Activated naive CD4-positive, alpha-beta T cell treated with anti-CD3 and anti-CD28 coated beads, Interleukin-2, amount 50 U/mL, for 72 hours (primary cell): Measurements from ENCODE around the gene SAMD7. TPM values are rescaled to one million over a fixed set of nuclear protein-coding genes. Genes with fewer than 3 reads are reported as not detected.

Experiments
- ATAC-seq, 2 donors: fragments of 150-1000 bp; cut with Tn5 transposase; 2 replicates each; pipeline ENCODE4 v1.10.0; 2021; ENCODE audit warnings: mild to moderate bottlenecking in 2 of 2, moderate library complexity in 2 of 2
- DNase-seq, 2 donors: peaks; one replicate each; pipeline ENCODE4 v3.0.0; 2021 to 2022; ENCODE audit warnings: low spot score in 2 of 2
- H3K27ac Mint-ChIP-seq, 2 donors: one replicate each; pipeline ENCODE4 v1.8.0; 2022; ENCODE audit warnings: mild to moderate bottlenecking in 2 of 2, mixed read lengths in 2 of 2
- H3K36me3 Mint-ChIP-seq, 2 donors: one replicate each; pipeline ENCODE4 v1.8.0; 2022; ENCODE audit warnings: mixed read lengths in 2 of 2
- H3K9me3 Mint-ChIP-seq, 2 donors: one replicate each; pipeline ENCODE4 v1.8.0; 2022; ENCODE audit warnings: mixed read lengths in 2 of 2
- total RNA-seq, 2 donors: library from RNA; stranded (reverse); gene quantifications; one replicate each; pipeline ENCODE4 v1.2.3, GENCODE V29; 2022

SAMD7 gene
- total RNA-seq, 2 donors from 2014 or later = not detected

GRCh38 chr3:169895072-169895471, 16.3 kb upstream of the SAMD7 start:
- no peak for DNase-seq
- Mint-ChIP-seq H3K9me3 (peaks cover 0 to 8% of the 10 kb centered on the region in 2 donors), H3K36me3 (peaks cover 0 to 2% of the 10 kb centered on the region in 2 donors), H3K27ac (no peak overlapping the region)
- no peak for ATAC-seq

- Mint-ChIP-seq H3K36me3 (peaks cover 9 to 18% of the 10 kb centered on the region in 2 donors), H3K9me3 (peaks cover 0 to 17% of the 10 kb centered on the region in 2 donors), H3K27ac (no peak overlapping the region)
- ATAC-seq (no peak), DNase-seq (no peak)
Observed at GRCh38 chr3:169897284-169897683, 14.1 kb upstream of the SAMD7 start.

- peaks cover 0 to 23% of the 10 kb centered on the region in 2 donors for H3K9me3 Mint-ChIP-seq
- no peak for ATAC-seq
- peaks cover 20 to 26% of the 10 kb centered on the region in 2 donors for H3K36me3 Mint-ChIP-seq
- H3K27ac Mint-ChIP-seq = no peak overlapping the region
- DNase-seq = no peak
Observed at GRCh38 chr3:169901453-169901852, 9.9 kb upstream of the SAMD7 start.

- H3K27ac Mint-ChIP-seq = no peak overlapping the region
- H3K36me3 Mint-ChIP-seq = peaks cover 19 to 21% of the 10 kb centered on the region in 2 donors
- no peak for ATAC-seq
- DNase-seq = no peak
- peaks cover 0 to 12% of the 10 kb centered on the region in 2 donors for H3K9me3 Mint-ChIP-seq
Observed at GRCh38 chr3:169905404-169905803, 6.0 kb upstream of the SAMD7 start.

- ATAC-seq (no peak), DNase-seq (no peak)
- Mint-ChIP-seq H3K9me3 (peaks cover 0 to 7% of the 10 kb centered on the region in 2 donors), H3K36me3 (peaks cover 8 to 11% of the 10 kb centered on the region in 2 donors), H3K27ac (no peak overlapping the region)
Observed at GRCh38 chr3:169907476-169907875, 3.9 kb upstream of the SAMD7 start.

GRCh38 chr3:169907944-169908343, 3.4 kb upstream of the SAMD7 start:
- no peak for DNase-seq
- Mint-ChIP-seq H3K9me3 (peaks cover 0 to 4% of the 10 kb centered on the region in 2 donors), H3K27ac (no peak overlapping the region), H3K36me3 (peaks cover 8 to 9% of the 10 kb centered on the region in 2 donors)
- no peak for ATAC-seq

- Mint-ChIP-seq H3K27ac (no peak overlapping the region), H3K36me3 (no peaks in the 10 kb centered on the region), H3K9me3 (no peaks in the 10 kb centered on the region)
- DNase-seq (no peak), ATAC-seq (no peak)
Observed at GRCh38 chr3:169913323-169913722, 2.0 kb downstream of the SAMD7 start.

- Mint-ChIP-seq H3K27ac (no peak overlapping the region), H3K9me3 (no peaks in the 10 kb centered on the region), H3K36me3 (no peaks in the 10 kb centered on the region)
- no peak for DNase-seq
- ATAC-seq = no peak
Observed at GRCh38 chr3:169914321-169914720, 2.9 kb downstream of the SAMD7 start.

GRCh38 chr3:169923189-169923588, 11.8 kb downstream of the SAMD7 start:
- no peak overlapping the region for H3K27ac Mint-ChIP-seq
- H3K9me3 Mint-ChIP-seq = no peaks in the 10 kb centered on the region
- no peak for DNase-seq
- H3K36me3 Mint-ChIP-seq = no peaks in the 10 kb centered on the region
- no peak for ATAC-seq

GRCh38 chr3:169923831-169924230, 12.5 kb downstream of the SAMD7 start:
- Mint-ChIP-seq H3K9me3 (no peaks in the 10 kb centered on the region), H3K36me3 (no peaks in the 10 kb centered on the region), H3K27ac (no peak overlapping the region)
- ATAC-seq (no peak), DNase-seq (no peak)

- H3K27ac Mint-ChIP-seq = no peak overlapping the region
- peak; percentile 47 to 70 for ATAC-seq
Observed at GRCh38 chr3:169929830-169930519, 18.6 kb downstream of the SAMD7 start.

GRCh38 chr3:169930843-169931242, 19.5 kb downstream of the SAMD7 start:
- no peak overlapping the region for H3K27ac Mint-ChIP-seq
- DNase-seq (no peak), ATAC-seq (no peak)
- no peaks in the 10 kb centered on the region for H3K36me3 Mint-ChIP-seq
- no peaks in the 10 kb centered on the region for H3K9me3 Mint-ChIP-seq

More at GRCh38 chr3:169929830-169930519, 18.6 kb downstream of the SAMD7 start:
- H3K9me3 Mint-ChIP-seq = no peaks in the 10 kb centered on the region
- DNase-seq = no peak
- H3K36me3 Mint-ChIP-seq = no peaks in the 10 kb centered on the region

GRCh38 chr3:169931747-169932520, 20.6 kb downstream of the SAMD7 start:
- ATAC-seq (no peak), DNase-seq (no peak)
- Mint-ChIP-seq H3K9me3 (no peaks in the 10 kb centered on the region), H3K27ac (no peak overlapping the region), H3K36me3 (no peaks in the 10 kb centered on the region)

- no peaks in the 10 kb centered on the region for H3K9me3 Mint-ChIP-seq
- H3K27ac Mint-ChIP-seq = no peak overlapping the region
- ATAC-seq (no peak), DNase-seq (no peak)
- H3K36me3 Mint-ChIP-seq = no peaks in the 10 kb centered on the region
Observed at GRCh38 chr3:169939320-169939719, 27.9 kb downstream of the SAMD7 start.

- no peak for DNase-seq
- Mint-ChIP-seq H3K36me3 (no peaks in the 10 kb centered on the region), H3K27ac (no peak overlapping the region), H3K9me3 (no peaks in the 10 kb centered on the region)
- ATAC-seq = no peak
Observed at GRCh38 chr3:169939751-169940150, 28.4 kb downstream of the SAMD7 start.

GRCh38 chr3:169940470-169941181, 29.3 kb downstream of the SAMD7 start:
- no peak for ATAC-seq
- no peak overlapping the region for H3K27ac Mint-ChIP-seq
- no peaks in the 10 kb centered on the region for H3K9me3 Mint-ChIP-seq
- no peaks in the 10 kb centered on the region for H3K36me3 Mint-ChIP-seq
- DNase-seq = no peak

- Mint-ChIP-seq H3K27ac (peak overlapping the region; percentile 78 to 91), H3K36me3 (no peaks in the 10 kb centered on the region), H3K9me3 (no peaks in the 10 kb centered on the region)
- DNase-seq (peak; percentile 34 to 62), ATAC-seq (peak; percentile 98)
Observed at GRCh38 chr3:169945313-169945712, 33.9 kb downstream of the SAMD7 start.
